ENCODE measurements around the gene SAPCD1.
A peak's percentile ranks its signal among the peaks of the same experiment; 100 is the strongest.

The SAPCD1 gene

DNA sequence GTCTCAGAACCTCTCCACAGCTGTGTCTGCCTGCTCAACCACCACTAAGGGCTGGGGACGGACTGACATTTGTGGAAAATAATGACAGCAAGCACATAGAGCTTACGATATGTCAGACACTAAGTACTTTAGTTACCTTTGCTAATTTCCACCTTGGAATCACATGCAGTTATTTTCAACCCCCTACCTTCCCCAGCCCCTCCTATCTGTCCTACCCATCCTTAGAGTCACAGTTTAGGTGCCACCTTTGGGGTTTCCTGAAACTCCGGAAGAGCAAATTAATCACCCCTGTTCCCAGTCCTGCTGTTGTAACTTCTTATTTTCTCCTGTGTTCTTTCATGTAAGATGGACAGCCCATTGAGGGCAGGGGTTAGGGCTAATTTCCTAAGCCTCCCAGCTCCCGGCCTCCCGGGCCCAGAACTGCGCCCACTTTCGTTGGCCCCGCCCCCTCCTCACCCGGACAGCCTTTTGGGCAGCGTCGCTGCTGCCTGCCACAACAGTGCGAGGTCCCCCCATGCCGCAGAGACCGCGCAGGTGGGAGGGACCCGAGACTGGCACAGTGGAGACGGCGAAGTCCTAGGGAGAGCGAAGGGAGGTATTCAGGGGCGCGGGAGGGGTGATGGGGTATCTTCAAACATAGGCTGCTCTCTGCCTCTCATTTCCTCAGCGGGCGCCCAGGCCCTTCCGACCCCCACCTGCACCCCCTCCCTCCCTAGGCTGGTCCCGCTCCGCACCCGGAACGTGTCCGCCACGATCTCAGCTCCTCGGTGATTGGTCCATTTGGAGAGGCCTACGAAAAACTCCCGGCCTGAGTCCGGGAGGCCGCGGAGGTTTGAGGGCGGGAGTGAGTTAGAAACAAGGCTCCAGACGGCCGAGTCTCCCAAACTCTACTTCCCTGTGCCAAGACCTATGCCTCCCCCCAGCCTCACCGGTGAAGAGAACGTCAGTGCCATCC, 34.5 kb upstream of the SAPCD1 start:
- H3K4me3 Mint-ChIP-seq, result peak overlapping the region; percentile 97 to 98 (median 98)
- no peaks in the 10 kb centered on the region for H3K27me3 Mint-ChIP-seq (ENCODE audit: low read depth)
- no peak overlapping the region for H3K27ac Mint-ChIP-seq
- H3K9me3 Mint-ChIP-seq, result no peaks in the 10 kb centered on the region
- peaks cover 65% of the 10 kb centered on the region for H3K36me3 Mint-ChIP-seq (ENCODE audit: low read depth)
- TF ChIP-seq, protein P1, sequence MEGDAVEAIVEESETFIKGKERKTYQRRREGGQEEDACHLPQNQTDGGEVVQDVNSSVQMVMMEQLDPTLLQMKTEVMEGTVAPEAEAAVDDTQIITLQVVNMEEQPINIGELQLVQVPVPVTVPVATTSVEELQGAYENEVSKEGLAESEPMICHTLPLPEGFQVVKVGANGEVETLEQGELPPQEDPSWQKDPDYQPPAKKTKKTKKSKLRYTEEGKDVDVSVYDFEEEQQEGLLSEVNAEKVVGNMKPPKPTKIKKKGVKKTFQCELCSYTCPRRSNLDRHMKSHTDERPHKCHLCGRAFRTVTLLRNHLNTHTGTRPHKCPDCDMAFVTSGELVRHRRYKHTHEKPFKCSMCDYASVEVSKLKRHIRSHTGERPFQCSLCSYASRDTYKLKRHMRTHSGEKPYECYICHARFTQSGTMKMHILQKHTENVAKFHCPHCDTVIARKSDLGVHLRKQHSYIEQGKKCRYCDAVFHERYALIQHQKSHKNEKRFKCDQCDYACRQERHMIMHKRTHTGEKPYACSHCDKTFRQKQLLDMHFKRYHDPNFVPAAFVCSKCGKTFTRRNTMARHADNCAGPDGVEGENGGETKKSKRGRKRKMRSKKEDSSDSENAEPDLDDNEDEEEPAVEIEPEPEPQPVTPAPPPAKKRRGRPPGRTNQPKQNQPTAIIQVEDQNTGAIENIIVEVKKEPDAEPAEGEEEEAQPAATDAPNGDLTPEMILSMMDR (IDR thresholded peaks at IDR 0.05; ENCODE audit: unreplicated experiment in 3 of 3), result no peak
- H3K4me1 Mint-ChIP-seq, result peaks cover 16% of the 10 kb centered on the region

DNA sequence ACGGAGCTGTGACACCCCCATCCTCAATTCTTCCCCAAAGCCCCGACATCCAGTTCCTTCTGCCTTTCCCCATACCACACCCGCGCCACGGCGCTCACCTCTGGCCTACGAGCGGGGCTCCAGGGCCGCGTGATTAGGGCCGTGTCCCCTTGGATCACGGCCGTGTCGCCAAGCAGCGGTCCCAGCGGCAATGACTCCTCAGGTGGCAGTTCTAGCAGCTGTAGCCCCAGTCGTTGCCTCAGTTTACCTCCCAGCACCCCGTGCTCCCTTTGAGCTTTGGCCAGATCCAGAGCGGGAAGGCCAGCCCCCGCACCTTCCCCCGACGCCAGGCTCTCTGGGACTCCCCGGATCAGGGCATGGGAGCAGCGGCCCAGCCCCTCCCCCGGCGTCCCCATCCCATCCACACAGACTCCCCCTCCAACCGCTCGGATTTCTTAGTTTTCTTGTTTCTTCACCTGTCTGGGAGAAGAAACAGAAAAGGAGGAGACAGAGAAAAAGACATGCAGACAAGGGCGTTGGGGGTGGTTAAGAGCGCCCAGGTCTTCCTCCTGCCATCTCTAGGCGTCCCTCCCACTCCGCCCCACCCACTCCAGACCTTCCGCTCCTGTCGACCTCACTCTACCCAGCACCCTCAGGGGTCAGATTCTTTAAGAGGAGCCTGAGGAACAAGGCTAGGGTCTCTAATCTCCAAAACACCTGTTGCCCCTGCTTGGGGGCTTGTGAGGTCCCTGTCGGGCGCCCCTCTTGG, 33.5 kb upstream of the SAPCD1 start, which contains the start of gene DDAH2:
DDAH2 (minus strand) TSS at position 533 of the 748 bp plus-strand sequence; CDS start at position 395, 138 bp downstream.
- Mint-ChIP-seq H3K4me1 (peaks cover 25% of the 10 kb centered on the region), H3K27me3 (ENCODE audit: low read depth) (no peaks in the 10 kb centered on the region), H3K27ac (peak within 1 kb of the TSS; percentile 90 to 95 (median 92)), H3K9me3 (no peaks in the 10 kb centered on the region), H3K4me3 (peak within 1 kb of the TSS; percentile 97 to 98 (median 98)), H3K36me3 (ENCODE audit: low read depth) (peaks cover 71% of the 10 kb centered on the region)
- TF ChIP-seq, protein P1 (IDR thresholded peaks at IDR 0.05; ENCODE audit: unreplicated experiment in 3 of 3), result peak in 1 of 3 experiments; percentile 73

DNA sequence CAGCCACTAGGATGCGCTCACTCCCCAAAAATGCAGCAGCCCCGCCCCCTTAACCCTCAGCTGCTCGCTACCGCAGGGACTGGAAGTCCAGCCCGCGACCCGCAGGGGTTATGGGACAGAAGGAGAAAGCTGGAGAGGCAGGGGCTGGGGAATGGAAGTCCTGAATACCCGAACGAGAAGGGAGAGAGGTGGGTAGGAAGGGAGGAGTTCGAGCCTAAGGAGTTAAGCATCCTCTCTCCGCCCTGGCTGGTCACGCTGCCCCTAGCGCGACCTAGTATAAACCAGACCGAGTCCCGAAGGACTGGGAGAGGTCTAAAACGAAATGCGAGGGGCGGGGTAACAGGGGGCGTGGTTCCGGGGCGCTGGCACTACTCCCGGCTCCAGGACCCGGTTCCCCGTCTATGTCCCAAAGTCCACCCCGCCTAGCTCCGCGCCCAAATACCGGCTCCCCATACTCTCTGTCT, 32.9 kb upstream of the SAPCD1 start:
- TF ChIP-seq, protein P1 (IDR thresholded peaks at IDR 0.05; ENCODE audit: unreplicated experiment in 3 of 3), result peak in 2 of 3 experiments; percentile 63 to 75
- Mint-ChIP-seq H3K36me3 (ENCODE audit: low read depth) (peaks cover 70% of the 10 kb centered on the region), H3K4me3 (peak overlapping the region; percentile 97 to 98 (median 98)), H3K4me1 (peaks cover 31% of the 10 kb centered on the region), H3K27me3 (ENCODE audit: low read depth) (no peaks in the 10 kb centered on the region), H3K27ac (peak overlapping the region; percentile 90 to 95 (median 92)), H3K9me3 (no peaks in the 10 kb centered on the region)

DNA sequence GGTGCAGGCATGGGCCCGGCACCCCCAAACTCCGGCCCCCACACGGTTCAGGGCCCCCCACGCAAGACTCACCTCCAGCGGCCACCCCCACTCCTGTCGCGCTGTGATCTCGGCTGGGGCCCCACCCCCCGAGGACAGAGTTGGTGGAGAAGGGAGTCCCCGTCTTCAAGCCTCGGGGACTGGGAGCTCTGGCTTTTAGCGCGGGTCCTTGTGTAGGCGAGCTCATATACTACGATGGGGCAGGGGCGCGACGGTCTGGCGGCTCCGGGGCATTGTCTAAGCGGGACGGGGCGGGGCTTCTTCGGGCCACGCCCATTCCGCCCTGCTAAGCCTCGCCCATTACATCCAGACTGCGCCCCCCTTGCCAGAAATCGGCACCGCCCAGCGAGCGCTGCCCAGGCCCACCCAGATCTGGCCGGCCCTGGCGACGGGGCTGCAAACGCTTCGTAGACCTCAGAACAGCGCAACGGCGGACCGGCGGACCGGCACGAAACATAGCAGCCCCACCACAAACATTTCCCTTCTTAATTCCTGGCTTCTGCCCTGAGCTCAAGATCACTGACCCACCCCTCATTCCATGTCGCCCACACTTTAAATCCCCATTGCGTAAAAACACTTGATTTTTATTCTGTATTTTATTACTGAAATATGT, 32.4 kb upstream of the SAPCD1 start:
- Mint-ChIP-seq H3K9me3 (no peaks in the 10 kb centered on the region), H3K4me3 (peak overlapping the region; percentile 97 to 98 (median 98)), H3K27ac (peak overlapping the region; percentile 90 to 95 (median 92)), H3K4me1 (peaks cover 31% of the 10 kb centered on the region), H3K36me3 (ENCODE audit: low read depth) (peaks cover 69% of the 10 kb centered on the region), H3K27me3 (ENCODE audit: low read depth) (no peaks in the 10 kb centered on the region)
- TF ChIP-seq, protein P1 (IDR thresholded peaks at IDR 0.05; ENCODE audit: unreplicated experiment in 3 of 3), result no peak

DNA sequence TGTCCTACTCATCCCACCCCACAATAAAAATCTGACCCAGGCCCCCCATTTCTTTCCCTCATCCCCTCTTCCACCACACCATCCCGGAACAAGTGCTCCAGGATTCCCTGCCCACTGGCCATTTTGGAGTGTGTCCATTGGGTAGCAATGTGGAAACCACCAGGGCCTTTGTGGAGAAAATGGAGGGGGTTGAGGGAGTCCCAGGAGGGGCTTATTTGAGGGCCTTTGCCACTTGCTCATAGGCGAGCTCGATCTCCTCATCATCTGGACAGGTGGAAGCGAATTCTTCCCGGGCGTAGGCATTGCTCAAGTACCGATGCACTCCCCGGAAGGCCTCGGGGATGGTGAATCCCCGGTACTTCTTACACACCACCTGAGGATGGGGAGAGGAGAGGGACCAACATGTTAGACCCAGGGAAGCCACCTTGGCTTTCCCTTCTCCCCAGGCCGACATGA, 31.8 kb upstream of the SAPCD1 start:
- Mint-ChIP-seq H3K27me3 (ENCODE audit: low read depth) (no peaks in the 10 kb centered on the region), H3K9me3 (no peaks in the 10 kb centered on the region), H3K4me1 (peaks cover 35% of the 10 kb centered on the region), H3K4me3 (peak overlapping the region; percentile 97 to 98 (median 98)), H3K27ac (peak overlapping the region; percentile 90 to 95 (median 92)), H3K36me3 (ENCODE audit: low read depth) (peaks cover 69% of the 10 kb centered on the region)
- TF ChIP-seq, protein P1 (IDR thresholded peaks at IDR 0.05; ENCODE audit: unreplicated experiment in 3 of 3), result no peak

All from nephron (organoid).